SU-DHL-6 (cell line): ENCODE results near the gene LAMB4.

Experiments used
- H2AFZ ChIP-seq: fragments of 200-600 bp; sonication (generic); 2 replicates; pipeline ENCODE4 v1.6.1; 2014; ENCODE audit warnings: low read depth, mild to moderate bottlenecking, moderate library complexity, mixed read lengths, antibody characterized with exemption, low read length; ENCODE audit not compliant: severe bottlenecking
- H3F3A ChIP-seq: fragments of 200-600 bp; shearing (Covaris generic); 2 replicates; pipeline ENCODE4 v1.6.0; 2016; ENCODE audit warnings: antibody characterized with exemption, mild to moderate bottlenecking; ENCODE audit not compliant: insufficient read depth
- H3K27ac ChIP-seq: fragments of 200-600 bp; sonication (generic); 2 replicates; pipeline ENCODE4 v1.5.1; 2016; ENCODE audit warnings: low read depth, mild to moderate bottlenecking, low read length, moderate library complexity, mixed read lengths
- H3K27me3 ChIP-seq: fragments of 200-600 bp; sonication (generic), shearing (Covaris generic); 2 replicates; pipeline ENCODE4 v1.6.0; 2014; ENCODE audit warnings: mild to moderate bottlenecking, low read length
- H3K36me3 ChIP-seq: fragments of 200-600 bp; sonication (generic); 2 replicates; pipeline ENCODE4 v1.6.1; 2014; ENCODE audit warnings: mild to moderate bottlenecking, low read length, mixed read lengths
- H3K4me2 ChIP-seq: fragments of 300-600, 200-600 bp; shearing (Covaris generic), sonication (generic); 2 replicates; pipeline ENCODE4 v1.6.0; 2014; ENCODE audit warnings: low read length, low read depth, mild to moderate bottlenecking; ENCODE audit not compliant: poor library complexity, severe bottlenecking
- H3K4me3 ChIP-seq: fragments of 200-600 bp; sonication (generic); 2 replicates; pipeline ENCODE4 v1.5.1; 2014; ENCODE audit warnings: antibody characterized with exemption, low read length, mild to moderate bottlenecking, mixed read lengths; ENCODE audit not compliant: insufficient read depth, poor library complexity, severe bottlenecking
- H3K79me2 ChIP-seq: fragments of 200-600 bp; sonication (generic); 2 replicates; pipeline ENCODE4 v1.6.1; 2014; ENCODE audit warnings: mild to moderate bottlenecking, low read length, moderate library complexity; ENCODE audit not compliant: insufficient read depth
- H3K9ac ChIP-seq: fragments of 200-600 bp; sonication (generic); 2 replicates; pipeline ENCODE4 v1.7.0; 2014; ENCODE audit warnings: mild to moderate bottlenecking, low read length
- H3K9me2 ChIP-seq: fragments of 200-600 bp; sonication (generic); replicated peaks from 2 replicates; pipeline ENCODE4 v1.6.1; 2014; ENCODE audit warnings: low read length; ENCODE audit not compliant: insufficient read depth
- H3K9me3 ChIP-seq: fragments of 200-600 bp; sonication (generic); 2 replicates; pipeline ENCODE4 v1.6.1; 2014; ENCODE audit warnings: low read length, mixed read lengths; ENCODE audit not compliant: insufficient read depth
- H4K20me1 ChIP-seq: fragments of 200-600 bp; sonication (generic); 2 replicates; pipeline ENCODE4 v1.6.1; 2014; ENCODE audit warnings: low read depth, mild to moderate bottlenecking, antibody characterized with exemption, low read length, moderate library complexity, mixed read lengths
- EZH2phosphoT487 ChIP-seq: fragments of 200-600 bp; sonication (generic), shearing (Covaris generic); conservative IDR thresholded peaks from 2 replicates; pipeline ENCODE4 v1.6.1; 2018; ENCODE audit warnings: mild to moderate bottlenecking, antibody characterized with exemption, low read length, moderate library complexity, mixed read lengths
- TF ChIP-seq, protein P1 (sequence below): fragments of 200-600 bp; sonication (generic); IDR thresholded peaks from one replicate; pipeline ENCODE4 v1.5.1; 2017; ENCODE audit warnings: antibody characterized with exemption, mild to moderate bottlenecking, low read length, moderate library complexity; ENCODE audit not compliant: insufficient read depth, poor library complexity, severe bottlenecking

LAMB4 gene

DNA sequence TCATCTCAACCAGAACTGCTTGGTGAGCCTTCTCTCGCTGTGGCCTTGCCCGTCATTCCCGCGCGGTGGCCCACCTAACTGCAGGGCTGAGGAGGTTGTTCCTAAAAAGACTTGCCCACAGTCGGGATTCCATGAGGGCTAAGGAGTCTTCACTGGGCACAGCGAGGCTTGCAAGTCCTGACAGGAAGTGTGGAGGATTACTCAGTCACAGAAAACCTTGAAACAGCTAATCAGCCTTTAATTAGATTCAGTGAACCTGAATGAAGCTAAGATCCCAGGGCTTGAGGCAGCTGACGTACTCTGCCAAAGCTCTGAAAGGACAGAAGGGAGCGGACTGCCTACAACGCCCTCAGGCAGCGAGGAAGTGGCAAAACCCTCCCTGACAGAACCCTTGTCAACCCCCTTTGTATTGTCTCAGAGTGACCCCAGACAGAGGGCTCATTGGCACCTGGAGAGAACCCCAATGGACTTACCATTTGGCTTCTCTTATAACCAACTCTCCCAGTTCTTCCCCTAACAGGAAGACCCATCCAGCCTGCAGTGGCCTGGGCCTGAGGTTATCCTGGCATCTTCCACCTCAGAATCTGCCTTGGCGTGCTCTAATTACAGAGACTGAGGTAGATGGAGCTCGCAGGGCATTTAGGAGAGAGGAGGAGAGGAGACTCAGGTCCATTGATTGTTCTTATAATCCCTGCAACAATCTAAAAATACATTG is 2.5 kb upstream of the LAMB4 start:
- no peaks in the 10 kb centered on the region for H3K36me3 ChIP-seq
- TF ChIP-seq, protein P1, sequence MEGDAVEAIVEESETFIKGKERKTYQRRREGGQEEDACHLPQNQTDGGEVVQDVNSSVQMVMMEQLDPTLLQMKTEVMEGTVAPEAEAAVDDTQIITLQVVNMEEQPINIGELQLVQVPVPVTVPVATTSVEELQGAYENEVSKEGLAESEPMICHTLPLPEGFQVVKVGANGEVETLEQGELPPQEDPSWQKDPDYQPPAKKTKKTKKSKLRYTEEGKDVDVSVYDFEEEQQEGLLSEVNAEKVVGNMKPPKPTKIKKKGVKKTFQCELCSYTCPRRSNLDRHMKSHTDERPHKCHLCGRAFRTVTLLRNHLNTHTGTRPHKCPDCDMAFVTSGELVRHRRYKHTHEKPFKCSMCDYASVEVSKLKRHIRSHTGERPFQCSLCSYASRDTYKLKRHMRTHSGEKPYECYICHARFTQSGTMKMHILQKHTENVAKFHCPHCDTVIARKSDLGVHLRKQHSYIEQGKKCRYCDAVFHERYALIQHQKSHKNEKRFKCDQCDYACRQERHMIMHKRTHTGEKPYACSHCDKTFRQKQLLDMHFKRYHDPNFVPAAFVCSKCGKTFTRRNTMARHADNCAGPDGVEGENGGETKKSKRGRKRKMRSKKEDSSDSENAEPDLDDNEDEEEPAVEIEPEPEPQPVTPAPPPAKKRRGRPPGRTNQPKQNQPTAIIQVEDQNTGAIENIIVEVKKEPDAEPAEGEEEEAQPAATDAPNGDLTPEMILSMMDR, result no peak
- TF ChIP-seq EZH2phosphoT487, result no peak
- no peaks in the 10 kb centered on the region for H3K27me3 ChIP-seq

DNA sequence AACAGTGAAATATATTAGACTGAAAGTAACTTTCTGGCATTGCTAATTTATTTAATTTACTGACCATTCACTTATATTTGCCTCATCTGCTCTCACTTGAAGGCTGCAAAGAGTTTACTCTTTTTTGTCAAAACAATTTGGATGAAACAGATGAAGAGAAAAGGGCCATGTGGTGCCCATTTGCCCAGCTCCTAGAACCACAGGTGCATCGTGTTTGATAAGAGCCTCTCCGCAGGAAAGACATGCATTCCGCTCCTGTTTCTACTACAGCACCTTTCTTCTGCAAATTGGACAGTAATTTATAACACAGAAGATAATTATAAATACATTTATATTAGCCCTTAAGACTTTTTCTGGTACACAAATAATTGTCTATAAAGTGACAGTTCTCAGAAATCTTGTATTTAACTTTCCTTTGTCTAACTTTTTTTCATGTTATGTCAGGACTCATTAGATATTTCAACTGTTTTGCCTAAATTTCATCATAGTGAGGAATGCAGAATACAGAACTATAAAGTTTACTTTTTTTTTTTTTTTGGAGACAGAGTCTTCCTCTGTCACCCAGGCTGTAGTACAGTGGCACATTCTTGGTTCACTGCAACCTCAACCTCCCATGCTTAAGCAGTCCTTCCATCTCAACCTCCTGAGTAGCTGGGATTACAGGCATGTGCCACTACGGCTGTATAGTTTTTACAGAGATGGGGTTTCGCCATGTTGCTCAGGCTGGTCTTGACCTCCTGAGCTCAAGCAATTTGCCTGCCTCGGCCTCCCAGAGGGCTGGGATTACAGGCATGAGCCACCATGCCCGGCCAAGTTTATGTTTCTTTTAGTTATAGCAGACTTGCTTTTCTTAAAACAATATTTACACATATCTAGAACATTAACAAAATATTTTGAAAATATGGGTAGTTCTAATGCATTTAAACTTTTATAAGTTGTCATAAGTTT is 869 bp downstream of the LAMB4 start:
- H3K27me3 ChIP-seq, result no peaks in the 10 kb centered on the region
- H3K9me2 ChIP-seq, result no peaks in the 10 kb centered on the region
- H3K9ac ChIP-seq, result no peak overlapping the region
- TF ChIP-seq EZH2phosphoT487, result no peak
- TF ChIP-seq, protein P1, result no peak
- no peaks in the 10 kb centered on the region for H3K9me3 ChIP-seq
- no peak overlapping the region for H3K27ac ChIP-seq
- H3K4me3 ChIP-seq, result no peak overlapping the region
- no peaks in the 10 kb centered on the region for H4K20me1 ChIP-seq
- H3F3A ChIP-seq, result no peaks in the 10 kb centered on the region
- no peaks in the 10 kb centered on the region for H3K79me2 ChIP-seq
- H2AFZ ChIP-seq, result no peak overlapping the region
- H3K4me2 ChIP-seq, result no peak overlapping the region
- H3K36me3 ChIP-seq, result no peaks in the 10 kb centered on the region

More for the DNA sequence above, 2.5 kb upstream of the LAMB4 start:
- H3K4me2 ChIP-seq, result no peak overlapping the region
- H4K20me1 ChIP-seq, result no peaks in the 10 kb centered on the region
- no peak overlapping the region for H2AFZ ChIP-seq
- H3K9me2 ChIP-seq, result no peaks in the 10 kb centered on the region
- no peaks in the 10 kb centered on the region for H3K79me2 ChIP-seq
- no peak overlapping the region for H3K9ac ChIP-seq
- no peaks in the 10 kb centered on the region for H3K9me3 ChIP-seq
- no peaks in the 10 kb centered on the region for H3F3A ChIP-seq
- H3K4me3 ChIP-seq, result no peak overlapping the region
- H3K27ac ChIP-seq, result no peak overlapping the region

DNA sequence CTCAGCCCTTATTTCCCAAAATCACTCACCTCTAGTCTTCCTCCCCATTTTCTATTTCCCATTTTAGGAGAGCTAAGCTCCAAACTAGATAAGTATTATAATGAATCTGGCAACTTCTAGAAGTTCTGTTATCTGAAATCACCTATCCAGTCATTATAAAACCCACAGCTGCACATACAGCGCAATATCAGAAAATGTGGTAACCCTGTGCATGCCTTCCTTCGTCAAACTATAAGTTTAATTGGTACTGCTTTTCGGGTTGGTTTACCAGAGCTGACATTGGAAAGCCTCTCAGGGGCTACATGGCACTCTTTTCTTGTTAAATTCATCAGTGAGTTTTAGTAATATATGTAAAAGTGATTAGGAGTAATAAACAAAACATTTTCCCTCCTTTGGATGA is 1.6 kb downstream of the LAMB4 start:
- Histone ChIP-seq H3K79me2 (no peaks in the 10 kb centered on the region), H2AFZ (no peak overlapping the region), H3K9me3 (no peaks in the 10 kb centered on the region), H3K4me2 (no peak overlapping the region), H3K36me3 (no peaks in the 10 kb centered on the region), H3K4me3 (no peak overlapping the region), H3F3A (no peaks in the 10 kb centered on the region), H3K27ac (no peak overlapping the region), H3K9ac (no peak overlapping the region), H3K9me2 (no peaks in the 10 kb centered on the region), H3K27me3 (no peaks in the 10 kb centered on the region), H4K20me1 (no peaks in the 10 kb centered on the region)
- TF ChIP-seq, protein P1, result no peak
- no peak for TF ChIP-seq EZH2phosphoT487
